Activated CD4-positive, alpha-beta memory T cell treated with anti-CD3 and anti-CD28 coated beads for 36 hours (primary cell): ENCODE results near the gene DGCR6L. TPM values are rescaled to one million over a fixed set of nuclear protein-coding genes. Genes with fewer than 3 reads are reported as not detected.
"Not testable (repeated sequence)": the region's sequence is repeated elsewhere in the genome, so short reads cannot be mapped to it uniquely, and the experiment has no call there.

Source experiments
- CTCF ChIA-PET: fragments of 350-600 bp; sonication (Branson Sonifier 250); formaldehyde crosslinking; loops from one replicate; lab custom pipeline; 2021; ENCODE audit warnings: antibody characterized with exemption, inconsistent platforms; lab: Charles Lee
- POLR2A ChIA-PET: fragments of 350-600 bp; sonication (Branson Sonifier 250); formaldehyde crosslinking; loops from one replicate; lab custom pipeline; 2021; ENCODE audit warnings: antibody characterized with exemption; lab: Charles Lee
- DNase-seq: peaks from one replicate; pipeline ENCODE4 v3.0.0-alpha.2; 2020
- H3K27ac Mint-ChIP-seq: one replicate; pipeline ENCODE4 v1.8.0; 2021; ENCODE audit warnings: mixed read lengths
- H3K27me3 Mint-ChIP-seq: one replicate; pipeline ENCODE4 v1.8.0; 2021; ENCODE audit warnings: mixed read lengths
- H3K36me3 Mint-ChIP-seq: one replicate; pipeline ENCODE4 v1.8.0; 2021; ENCODE audit warnings: mixed read lengths
- H3K4me1 Mint-ChIP-seq: one replicate; pipeline ENCODE4 v1.8.0; 2021; ENCODE audit warnings: low read depth, mixed read lengths
- H3K4me3 Mint-ChIP-seq: one replicate; pipeline ENCODE4 v1.8.0; 2021; ENCODE audit warnings: mild to moderate bottlenecking, mixed read lengths
- H3K9me3 Mint-ChIP-seq: one replicate; pipeline ENCODE4 v1.8.0; 2021; ENCODE audit warnings: mixed read lengths
- intact Hi-C: fragments of 100-400 bp; cut with micrococcal nuclease; formaldehyde crosslinking; loops from one replicate; pipeline ENCODE4 v1.15.1; 2023
- total RNA-seq, 2 experiments: library from RNA; stranded (reverse); gene quantifications; one replicate each; pipeline ENCODE4 v1.2.3, GENCODE V29; 2021

DGCR6L gene
- total RNA-seq, 2 experiments from 2014 or later: 26.9 to 31.3 TPM

- H3K9me3 Mint-ChIP-seq: no peaks in the 10 kb centered on the region
- DNase-seq: no peak
- intact Hi-C loops: no loop called here
- H3K4me1 Mint-ChIP-seq: no peaks in the 10 kb centered on the region
- POLR2A ChIA-PET: no interaction called here
- no peaks in the 10 kb centered on the region for H3K27me3 Mint-ChIP-seq
- no peak overlapping the region for H3K27ac Mint-ChIP-seq
- H3K4me3 Mint-ChIP-seq: no peak overlapping the region
- no peaks in the 10 kb centered on the region for H3K36me3 Mint-ChIP-seq
- CTCF ChIA-PET: no interaction called here
Observed at GRCh38 chr22:20292673-20293232, 27.1 kb downstream of the DGCR6L start.

DNA sequence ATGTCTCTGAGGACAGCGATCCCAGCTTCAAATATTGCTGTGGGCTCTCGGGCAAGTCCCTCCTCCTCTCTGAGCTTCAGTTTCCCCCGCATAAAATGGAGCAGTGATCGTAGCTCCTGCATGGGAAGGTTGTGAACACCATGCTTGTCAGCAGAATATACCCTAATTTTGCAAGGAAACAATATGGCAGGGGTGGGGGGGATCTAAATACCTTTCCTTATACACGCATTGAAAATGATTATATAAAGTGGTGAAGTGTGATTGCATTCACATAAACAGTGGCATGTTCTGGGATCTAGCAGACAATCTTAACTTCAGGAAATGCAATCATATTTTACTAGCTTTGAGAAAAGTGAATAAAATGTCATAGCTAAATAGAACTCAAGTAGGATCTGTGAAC lies 27.8 kb downstream of the DGCR6L start:
- no peaks in the 10 kb centered on the region for H3K27me3 Mint-ChIP-seq
- H3K4me1 Mint-ChIP-seq: no peaks in the 10 kb centered on the region
- H3K9me3 Mint-ChIP-seq: no peaks in the 10 kb centered on the region
- H3K36me3 Mint-ChIP-seq: no peaks in the 10 kb centered on the region
- DNase-seq: no peak
- H3K4me3 Mint-ChIP-seq: no peak overlapping the region
- CTCF ChIA-PET: interaction anchor here (1.2 kb wide), 1 partner anchor 34 kb away, joined by 4 read pairs; no protein-coding TSS in a partner anchor
- POLR2A ChIA-PET: no interaction called here
- intact Hi-C loops: no loop called here
- H3K27ac Mint-ChIP-seq: no peak overlapping the region

DNA sequence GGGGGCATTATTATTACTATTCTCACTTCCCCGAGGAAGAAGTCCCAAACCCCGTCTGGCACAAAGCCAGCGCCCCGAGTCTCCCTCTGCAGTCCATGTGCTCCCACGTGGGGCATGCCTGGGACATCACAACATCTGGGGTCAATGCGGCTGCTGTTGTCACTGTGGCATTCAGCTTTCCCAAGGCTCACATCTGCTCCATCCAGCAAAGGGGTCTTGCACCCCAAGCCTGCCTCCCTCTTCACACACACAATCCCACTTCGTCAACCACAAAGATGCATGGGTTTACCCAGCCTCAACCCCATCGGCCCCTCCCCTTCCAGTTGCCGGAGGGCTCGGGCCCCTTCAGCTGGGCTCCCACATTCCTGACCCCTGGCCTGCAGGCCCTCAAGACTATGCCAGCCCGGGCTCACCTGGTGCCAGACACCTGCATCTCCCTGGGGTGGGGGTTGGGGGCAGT lies 28.2 kb downstream of the DGCR6L start:
- POLR2A ChIA-PET: no interaction called here
- Mint-ChIP-seq H3K9me3 (no peaks in the 10 kb centered on the region), H3K27ac (no peak overlapping the region), H3K4me1 (no peaks in the 10 kb centered on the region), H3K36me3 (no peaks in the 10 kb centered on the region), H3K27me3 (no peaks in the 10 kb centered on the region), H3K4me3 (no peak overlapping the region)
- no peak for DNase-seq
- CTCF ChIA-PET: interaction anchor here (1.2 kb wide), 1 partner anchor 34 kb away, joined by 4 read pairs; no protein-coding TSS in a partner anchor
- intact Hi-C loops: no loop called here

- ChIA-PET POLR2A (no interaction called here), CTCF (interaction anchor here (1.2 kb wide), 1 partner anchor 33 kb away, joined by 4 read pairs; no protein-coding TSS in a partner anchor)
- Mint-ChIP-seq H3K9me3 (no peaks in the 10 kb centered on the region), H3K36me3 (no peaks in the 10 kb centered on the region), H3K27ac (no peak overlapping the region), H3K27me3 (no peaks in the 10 kb centered on the region), H3K4me3 (no peak overlapping the region), H3K4me1 (no peaks in the 10 kb centered on the region)
- no peak for DNase-seq
- intact Hi-C loops: no loop called here
Observed at GRCh38 chr22:20291249-20291586, 28.6 kb downstream of the DGCR6L start.

DNA sequence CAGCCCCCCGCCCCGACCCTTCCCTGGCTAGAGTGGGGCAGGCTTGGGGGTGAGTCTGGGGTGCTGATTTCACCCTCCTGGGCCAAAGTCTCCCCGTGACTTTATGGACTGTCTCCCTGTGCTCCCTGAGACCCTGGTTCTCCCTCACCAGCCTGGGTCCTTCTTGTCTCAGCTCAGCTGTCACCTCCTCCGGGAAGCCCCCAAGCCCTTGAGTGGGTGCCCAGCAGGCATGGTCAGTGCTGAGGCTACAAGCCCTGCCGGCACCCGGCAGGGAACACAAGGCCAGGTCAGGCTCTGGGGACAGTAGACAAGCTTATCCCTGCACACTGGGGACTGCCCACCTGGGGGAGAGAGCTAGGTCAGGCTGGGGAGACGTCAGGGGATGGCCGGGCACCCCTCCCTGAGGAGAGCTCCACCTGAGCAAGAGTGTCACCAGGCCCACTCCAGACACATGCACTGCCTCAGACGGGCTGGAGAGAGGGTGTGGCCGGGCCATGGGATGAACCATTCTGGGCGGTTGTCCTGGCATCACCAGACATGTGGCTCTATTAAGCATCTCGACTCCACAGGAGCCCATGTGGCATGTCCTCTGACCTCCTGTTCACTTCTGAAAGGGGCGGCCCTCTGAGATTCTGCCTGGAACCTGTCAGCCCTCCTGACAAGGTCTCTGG lies 29.1 kb downstream of the DGCR6L start:
- Mint-ChIP-seq H3K4me1 (no peaks in the 10 kb centered on the region), H3K4me3 (no peak overlapping the region), H3K36me3 (no peaks in the 10 kb centered on the region), H3K9me3 (no peaks in the 10 kb centered on the region), H3K27me3 (no peaks in the 10 kb centered on the region), H3K27ac (no peak overlapping the region)
- no peak for DNase-seq
- POLR2A ChIA-PET: no interaction called here
- CTCF ChIA-PET: interaction anchor here (1.2 kb wide), 1 partner anchor 33 kb away, joined by 4 read pairs; no protein-coding TSS in a partner anchor
- intact Hi-C loops: no loop called here

- Mint-ChIP-seq H3K4me3 (no peak overlapping the region), H3K27ac (no peak overlapping the region), H3K27me3 (no peaks in the 10 kb centered on the region), H3K9me3 (no peaks in the 10 kb centered on the region), H3K36me3 (no peaks in the 10 kb centered on the region), H3K4me1 (no peaks in the 10 kb centered on the region)
- POLR2A ChIA-PET: no interaction called here
- no peak for DNase-seq
- intact Hi-C loops: no loop called here
- CTCF ChIA-PET: no interaction called here
Observed at GRCh38 chr22:20290045-20290392, 29.8 kb downstream of the DGCR6L start.

- H3K4me3 Mint-ChIP-seq, H3K27me3 Mint-ChIP-seq, H3K27ac Mint-ChIP-seq, H3K4me1 Mint-ChIP-seq, H3K9me3 Mint-ChIP-seq, intact Hi-C loops, H3K36me3 Mint-ChIP-seq, POLR2A ChIA-PET, DNase-seq, CTCF ChIA-PET: not testable (repeated sequence)
Observed at GRCh38 chr22:20289182-20290044, 30.4 kb downstream of the DGCR6L start.

- H3K36me3 Mint-ChIP-seq, H3K4me3 Mint-ChIP-seq: not testable (repeated sequence)
Observed at GRCh38 chr22:20286784-20287423, 33.0 kb downstream of the DGCR6L start.

GRCh38 chr22:20286312-20286660 lies 33.6 kb downstream of the DGCR6L start:
- H3K4me1 Mint-ChIP-seq, H3K9me3 Mint-ChIP-seq, POLR2A ChIA-PET, H3K27me3 Mint-ChIP-seq, H3K36me3 Mint-ChIP-seq, H3K4me3 Mint-ChIP-seq, H3K27ac Mint-ChIP-seq, intact Hi-C loops, DNase-seq: not testable (repeated sequence)
- CTCF ChIA-PET: interaction anchor here (0.7 to 4.9 kb wide), 4 partner anchors 10 to 130 kb away, joined by 3 to 48 read pairs (median 4); partner anchors contain the start of gene DGCR6L

More at GRCh38 chr22:20286784-20287423, 33.0 kb downstream of the DGCR6L start:
- DNase-seq, H3K4me1 Mint-ChIP-seq, POLR2A ChIA-PET, H3K9me3 Mint-ChIP-seq, H3K27me3 Mint-ChIP-seq, intact Hi-C loops, H3K27ac Mint-ChIP-seq: not testable (repeated sequence)
- CTCF ChIA-PET: interaction anchor here (1.0 to 4.9 kb wide), 3 partner anchors 9 to 130 kb away, joined by 3 to 48 read pairs (median 6); partner anchors contain the start of gene DGCR6L

DNA sequence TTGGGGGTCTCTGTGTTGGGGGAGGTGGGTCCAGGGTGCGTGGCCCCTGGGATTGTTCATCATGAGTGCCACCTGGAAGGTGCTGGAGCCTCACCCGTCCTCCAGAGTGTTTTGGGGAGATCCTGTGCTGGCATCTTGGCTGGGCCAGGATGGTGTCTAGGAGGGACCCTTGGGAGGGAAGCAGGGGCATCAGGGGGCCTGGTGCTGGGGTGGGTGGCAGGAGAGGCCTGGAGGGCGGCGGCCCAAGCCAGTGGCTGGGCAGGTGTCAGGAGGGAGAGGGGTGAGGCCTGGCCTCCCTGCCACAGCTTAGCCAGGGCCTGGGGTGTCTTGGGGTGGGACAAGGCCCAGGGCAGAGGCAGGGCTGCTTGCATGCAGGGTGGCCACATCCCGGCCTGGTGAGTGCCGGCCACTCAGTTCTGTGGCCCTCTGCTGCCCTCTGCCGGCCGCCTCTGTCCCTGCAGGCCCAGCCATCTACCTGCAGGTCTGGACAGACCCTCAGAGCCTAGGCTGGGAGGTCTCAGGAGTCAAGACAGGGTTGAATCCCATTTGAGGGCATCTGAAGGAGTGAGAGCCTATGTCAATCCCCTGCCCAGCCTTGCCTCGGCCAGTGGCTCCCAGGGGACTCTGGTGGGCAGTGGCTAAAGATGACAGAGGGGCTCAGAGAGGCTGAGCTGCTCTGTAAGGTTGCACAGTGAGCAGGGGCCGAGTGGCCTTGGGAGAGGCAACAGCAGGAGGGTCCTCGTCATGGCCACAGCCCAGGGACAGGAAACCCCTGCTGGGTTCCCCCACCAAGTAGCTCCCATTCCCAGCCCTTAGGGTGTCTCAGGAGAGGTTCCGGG lies 34.2 kb downstream of the DGCR6L start:
- H3K4me1 Mint-ChIP-seq, POLR2A ChIA-PET, H3K36me3 Mint-ChIP-seq, H3K4me3 Mint-ChIP-seq, H3K27ac Mint-ChIP-seq, H3K27me3 Mint-ChIP-seq, H3K9me3 Mint-ChIP-seq: not testable (repeated sequence)
- CTCF ChIA-PET: interaction anchor here (0.7 to 4.9 kb wide), 5 partner anchors 10 to 156 kb away, joined by 3 to 48 read pairs (median 3); partner anchors contain the start of gene DGCR6L
- intact Hi-C loops: loop anchor here (1.0 kb wide), 1 partner anchor 128 kb away; no protein-coding TSS in a partner anchor
- DNase-seq: peak; percentile 87

- ChIA-PET CTCF (interaction anchor here (0.7 to 4.9 kb wide), 5 partner anchors 35 to 155 kb away, joined by 3 to 48 read pairs (median 3); no protein-coding TSS in a partner anchor), POLR2A (no interaction called here)
- no peaks in the 10 kb centered on the region for H3K9me3 Mint-ChIP-seq
- DNase-seq: no peak
- H3K27me3 Mint-ChIP-seq: peaks cover under 1% of the 10 kb centered on the region
- no peaks in the 10 kb centered on the region for H3K36me3 Mint-ChIP-seq
- no peak overlapping the region for H3K4me3 Mint-ChIP-seq
- H3K4me1 Mint-ChIP-seq: no peaks in the 10 kb centered on the region
- intact Hi-C loops: loop anchor here (1.0 kb wide), 1 partner anchor 127 kb away; no protein-coding TSS in a partner anchor
- H3K27ac Mint-ChIP-seq: no peak overlapping the region
Observed at GRCh38 chr22:20284471-20285086, 35.3 kb downstream of the DGCR6L start.
